PC-3 (cell line): ENCODE results near the gene NOTCH4. TPM values are rescaled to one million over a fixed set of nuclear protein-coding genes. Genes with fewer than 3 reads are reported as not detected.
"Not testable (repeated sequence)": the region's sequence is repeated elsewhere in the genome, so short reads cannot be mapped to it uniquely, and the experiment has no call there.

Experiments
- ATAC-seq: fragments of 200-7000 bp; cut with Tn5 transposase; 2 replicates; pipeline ENCODE4 v1.9.1; 2020; ENCODE audit warnings: mild to moderate bottlenecking, moderate library complexity
- Bru-seq: library from RNA; stranded (reverse); fragments of 400-500 nt; gene quantifications from one replicate; lab custom pipeline; 2021; lab: Mats Ljungman, UMichigan
- BruChase-seq, 2 experiments: library from RNA; stranded (reverse); fragments of 400-500 nt; gene quantifications; one replicate each; lab custom pipeline; 2021; lab: Mats Ljungman, UMichigan
- BruUV-seq: library from RNA; stranded (reverse); fragments of 400-500 nt; replicated peaks from 2 replicates; lab custom pipeline; 2021; lab: Mats Ljungman, UMichigan
- CTCF ChIA-PET: fragments of 300-600 bp; sonication (Branson Sonifier 250); formaldehyde crosslinking; loops from one replicate; lab custom pipeline; 2022; ENCODE audit warnings: antibody characterized with exemption; lab: Charles Lee
- POLR2A ChIA-PET: fragments of 300-600 bp; sonication (Branson Sonifier 250); formaldehyde crosslinking; loops from one replicate; lab custom pipeline; 2022; ENCODE audit warnings: antibody characterized with exemption; ENCODE audit not compliant: unreplicated experiment; lab: Charles Lee
- DNase-seq: peaks from one replicate; pipeline ENCODE4 v3.0.0-alpha.2; 2015
- H2AFZ ChIP-seq: fragments of 300-600 bp; sonication (generic); 2 replicates; pipeline ENCODE4 v1.6.0; 2016; ENCODE audit warnings: antibody characterized with exemption, low read length
- H3F3A ChIP-seq: fragments of 300-600 bp; sonication (generic); one replicate; pipeline ENCODE4 v1.6.0; 2017; ENCODE audit warnings: antibody characterized with exemption, low read length, control low read depth, mild to moderate bottlenecking; ENCODE audit not compliant: unreplicated experiment
- H3K27ac ChIP-seq: fragments of 300-600 bp; sonication (generic); 2 replicates; pipeline ENCODE4 v1.5.1; 2016; ENCODE audit warnings: mild to moderate bottlenecking, low read length
- H3K27me3 ChIP-seq: fragments of 300-600 bp; sonication (generic); 2 replicates; pipeline ENCODE4 v1.6.1; 2016; ENCODE audit warnings: low read length, mixed read lengths
- H3K36me3 ChIP-seq: fragments of 300-600 bp; sonication (generic); 2 replicates; pipeline ENCODE4 v1.6.1; 2016; ENCODE audit warnings: low read depth, mixed run types, low read length, mixed read lengths
- H3K4me1 ChIP-seq: fragments of 300-600 bp; sonication (generic); 2 replicates; pipeline ENCODE4 v1.5.1; 2016; ENCODE audit warnings: low read length; ENCODE audit not compliant: insufficient read depth
- H3K4me2 ChIP-seq: fragments of 300-600 bp; sonication (generic); 2 replicates; pipeline ENCODE4 v1.6.0; 2016; ENCODE audit warnings: low read length
- H3K4me3 ChIP-seq: fragments of 300-600 bp; sonication (generic); 2 replicates; pipeline ENCODE4 v1.5.1; 2016; ENCODE audit warnings: mild to moderate bottlenecking, low read length, mixed read lengths
- H3K79me2 ChIP-seq: fragments of 300-600 bp; sonication (generic); 2 replicates; pipeline ENCODE4 v1.6.1; 2017; ENCODE audit warnings: low read length, mixed read lengths
- H3K9ac ChIP-seq: fragments of 300-600 bp; sonication (generic); 2 replicates; pipeline ENCODE4 v1.6.0; 2016; ENCODE audit warnings: mild to moderate bottlenecking, low read length
- H3K9me2 ChIP-seq: fragments of 300-600 bp; sonication (generic); replicated peaks from 2 replicates; pipeline ENCODE4 v1.6.1; 2016; ENCODE audit warnings: mixed run types, low read length, mixed read lengths
- H3K9me3 ChIP-seq: fragments of 300-600 bp; sonication (generic); 2 replicates; pipeline ENCODE4 v1.6.1; 2016; ENCODE audit warnings: low read length, mixed read lengths
- H4K20me1 ChIP-seq: fragments of 300-600 bp; sonication (generic); 2 replicates; pipeline ENCODE4 v1.6.1; 2016; ENCODE audit warnings: low read length, mixed read lengths
- CTCF ChIP-seq: fragments of 300-600 bp; sonication (generic); conservative IDR thresholded peaks from 2 replicates; pipeline ENCODE4 v1.5.1; 2017; ENCODE audit warnings: antibody characterized with exemption, low read depth, mild to moderate bottlenecking, low read length
- EZH2 ChIP-seq: fragments of 300-600 bp; sonication (generic); IDR thresholded peaks from one replicate; pipeline ENCODE4 v1.6.1; 2017; ENCODE audit warnings: antibody characterized with exemption, mild to moderate bottlenecking, low read length; ENCODE audit not compliant: unreplicated experiment
- EZH2phosphoT487 ChIP-seq: fragments of 300-600 bp; sonication (generic); IDR thresholded peaks from 2 replicates; pipeline ENCODE4 v1.6.1; 2018; ENCODE audit warnings: mild to moderate bottlenecking, antibody characterized with exemption, low read length, borderline replicate concordance
- intact Hi-C: fragments of 100-400 bp; cut with micrococcal nuclease; formaldehyde crosslinking; loops from 2 replicates; pipeline ENCODE4 v1.9.0; 2023
- long read RNA-seq: library from polyadenylated mRNA; unstranded; transcript quantifications from one replicate; pipeline ENCODE4 v2.0.0, GENCODE V29; 2021; ENCODE audit not compliant: unreplicated experiment
- total RNA-seq: library from RNA; depleted of rRNA; stranded (reverse); fragments of >200 nt; gene quantifications from 2 replicates; pipeline ENCODE4 v1.2.3, GENCODE V29; 2014; rRNA removed

The NOTCH4 gene
- total RNA-seq (1.7 and 1.8 TPM in 2 replicates), Bru-seq, nascent RNA (percentile 28 among the genes with signal in this experiment), BruChase-seq, experiment 1, labeled RNA remaining after a 6-hour chase (percentile 20 among the genes with signal in this experiment), BruChase-seq, experiment 2, labeled RNA remaining after a 2-hour chase (percentile 27 among the genes with signal in this experiment)
- long read RNA-seq, partial matches to known transcripts, result 1 of 1 reads
- long read RNA-seq, other reads (novel, unspliced or antisense), result 0 of 1 reads

- POLR2A ChIA-PET, result no interaction called here
- H3K79me2 ChIP-seq, result no peaks in the 10 kb centered on the region
- no peaks in the 10 kb centered on the region for H4K20me1 ChIP-seq
- DNase-seq (no peak), ATAC-seq (no peak)
- TF ChIP-seq EZH2 (no peak), CTCF (no peak), EZH2phosphoT487 (no peak)
- no peaks in the 10 kb centered on the region for H3K9me3 ChIP-seq
- H3K4me2 ChIP-seq, result no peak within 1 kb of the TSS
- CTCF ChIA-PET, result interaction anchor here (0.7 kb wide), 1 partner anchor 55 kb away, joined by 12 read pairs; no protein-coding TSS in a partner anchor
- H3K9ac ChIP-seq, result no peak within 1 kb of the TSS
- H3K27me3 ChIP-seq, result peaks cover 16% of the 10 kb centered on the region
- no peak within 1 kb of the TSS for H3K4me3 ChIP-seq
- no peaks in the 10 kb centered on the region for H3K9me2 ChIP-seq
- no peak within 1 kb of the TSS for H2AFZ ChIP-seq
- BruUV-seq, result no TSS peak
- H3F3A ChIP-seq, result no peaks in the 10 kb centered on the region
- intact Hi-C loops, result no loop called here
- no peak within 1 kb of the TSS for H3K27ac ChIP-seq
- no peaks in the 10 kb centered on the region for H3K4me1 ChIP-seq
- H3K36me3 ChIP-seq, result no peaks in the 10 kb centered on the region
These were observed at the start of gene NOTCH4 for GRCh38 chr6:32223258-32224235. TSS of gene NOTCH4 (minus strand) at chr6:32224067. CDS start at chr6:32223928, 139 bp downstream.

GRCh38 chr6:32271429-32271828, 47.6 kb upstream of the NOTCH4 start:
- DNase-seq, result no peak
- Histone ChIP-seq H2AFZ (no peak overlapping the region), H3K4me2 (no peak overlapping the region), H3K27me3 (no peaks in the 10 kb centered on the region), H3K27ac (no peak overlapping the region), H3K9me3 (no peaks in the 10 kb centered on the region), H3K36me3 (no peaks in the 10 kb centered on the region), H3K4me1 (peaks cover 17% of the 10 kb centered on the region), H3K9ac (no peak overlapping the region), H4K20me1 (no peaks in the 10 kb centered on the region), H3K4me3 (no peak overlapping the region), H3K79me2 (no peaks in the 10 kb centered on the region), H3K9me2 (no peaks in the 10 kb centered on the region), H3F3A (no peaks in the 10 kb centered on the region)
- no TSS peak for BruUV-seq
- intact Hi-C loops, result no loop called here
- ChIA-PET CTCF (no interaction called here), POLR2A (no interaction called here)
- no peak for ATAC-seq
- TF ChIP-seq EZH2phosphoT487, result no peak
- no peak for TF ChIP-seq CTCF
- TF ChIP-seq EZH2, result no peak

GRCh38 chr6:32268459-32268858, 44.6 kb upstream of the NOTCH4 start:
- H3K4me3 ChIP-seq, H3K36me3 ChIP-seq, H3F3A ChIP-seq, H3K9me2 ChIP-seq, H3K9ac ChIP-seq, BruUV-seq, H3K27me3 ChIP-seq, ATAC-seq, H2AFZ ChIP-seq, CTCF ChIA-PET, intact Hi-C loops, H3K9me3 ChIP-seq, H3K79me2 ChIP-seq, H3K27ac ChIP-seq, DNase-seq, H4K20me1 ChIP-seq, H3K4me2 ChIP-seq: not testable (repeated sequence)
- POLR2A ChIA-PET, result interaction anchor here (0.6 kb wide), 1 partner anchor 65 kb away, joined by 5 read pairs; no protein-coding TSS in a partner anchor
- H3K4me1 ChIP-seq, result peaks cover 11% of the 10 kb centered on the region
